ENCODE measurements around the gene EFCAB9.

DNA sequence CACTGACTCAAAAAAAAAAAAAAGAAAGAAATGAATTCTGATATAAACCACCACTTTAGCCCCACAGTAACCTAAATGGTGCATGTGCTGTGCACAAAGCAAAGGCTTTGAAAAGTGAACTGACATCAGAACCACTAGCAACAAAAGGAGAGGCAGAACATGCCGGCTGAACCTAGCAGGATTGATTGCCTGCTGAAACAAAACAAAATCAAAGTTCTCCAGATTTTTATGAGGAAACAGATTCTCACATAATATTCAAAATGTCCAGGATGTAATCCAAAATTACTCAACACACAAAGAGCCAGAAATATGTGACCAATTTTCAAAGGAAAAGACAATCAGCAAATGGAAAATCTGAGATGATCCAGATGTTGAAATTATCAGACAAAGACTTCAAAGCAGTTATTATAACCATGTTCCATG lies 51.7 kb downstream of the EFCAB9 start:
- TF ChIP-seq, protein P1, sequence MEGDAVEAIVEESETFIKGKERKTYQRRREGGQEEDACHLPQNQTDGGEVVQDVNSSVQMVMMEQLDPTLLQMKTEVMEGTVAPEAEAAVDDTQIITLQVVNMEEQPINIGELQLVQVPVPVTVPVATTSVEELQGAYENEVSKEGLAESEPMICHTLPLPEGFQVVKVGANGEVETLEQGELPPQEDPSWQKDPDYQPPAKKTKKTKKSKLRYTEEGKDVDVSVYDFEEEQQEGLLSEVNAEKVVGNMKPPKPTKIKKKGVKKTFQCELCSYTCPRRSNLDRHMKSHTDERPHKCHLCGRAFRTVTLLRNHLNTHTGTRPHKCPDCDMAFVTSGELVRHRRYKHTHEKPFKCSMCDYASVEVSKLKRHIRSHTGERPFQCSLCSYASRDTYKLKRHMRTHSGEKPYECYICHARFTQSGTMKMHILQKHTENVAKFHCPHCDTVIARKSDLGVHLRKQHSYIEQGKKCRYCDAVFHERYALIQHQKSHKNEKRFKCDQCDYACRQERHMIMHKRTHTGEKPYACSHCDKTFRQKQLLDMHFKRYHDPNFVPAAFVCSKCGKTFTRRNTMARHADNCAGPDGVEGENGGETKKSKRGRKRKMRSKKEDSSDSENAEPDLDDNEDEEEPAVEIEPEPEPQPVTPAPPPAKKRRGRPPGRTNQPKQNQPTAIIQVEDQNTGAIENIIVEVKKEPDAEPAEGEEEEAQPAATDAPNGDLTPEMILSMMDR (IDR thresholded peaks at IDR 0.05; ENCODE audit: low read depth, low read length) = no peak
- no peak for TF ChIP-seq EZH2phosphoT487 (IDR thresholded peaks at IDR 0.05; ENCODE audit: low read depth)

All from OCI-LY3 (cell line).